Cardiac muscle cell (in vitro differentiated cells and primary cell): Measurements from ENCODE around the gene NEDD4L. TPM values are rescaled to one million over a fixed set of nuclear protein-coding genes. Genes with fewer than 3 reads are reported as not detected.
"Not testable (repeated sequence)": the region's sequence is repeated elsewhere in the genome, so short reads cannot be mapped to it uniquely, and the experiment has no call there.

ENCODE experiments used
- DNase-seq, 2 donors: peaks; one replicate each; pipeline versions ENCODE4 v3.0.0 to v3.0.0-alpha.2; 2010 to 2017; ENCODE audit warnings: low read depth in 1 of 2, low spot score in 1 of 2
- H3K27ac ChIP-seq: fragments of 200-600 bp; sonication (generic); 2 replicates; pipeline ENCODE4 v1.5.1; 2016
- H3K27me3 ChIP-seq: fragments of 200-600 bp; sonication (generic); 2 replicates; pipeline ENCODE4 v1.6.0; 2016; ENCODE audit warnings: control low read depth
- H3K36me3 ChIP-seq: fragments of 200-600 bp; sonication (generic); 2 replicates; pipeline ENCODE4 v1.5.1; 2016; ENCODE audit warnings: control low read depth
- H3K4me1 ChIP-seq: fragments of 200-600 bp; sonication (generic); 2 replicates; pipeline ENCODE4 v1.8.1; 2017; ENCODE audit warnings: low read depth, mild to moderate bottlenecking, mixed run types
- H3K4me3 ChIP-seq: fragments of 200-600 bp; sonication (generic); 2 replicates; pipeline ENCODE4 v1.5.1; 2016; ENCODE audit warnings: mild to moderate bottlenecking
- H3K9me3 ChIP-seq: fragments of 200-600 bp; sonication (generic); 2 replicates; pipeline ENCODE4 v1.5.1; 2017; ENCODE audit warnings: low read depth, mild to moderate bottlenecking, control low read depth
- polyA plus RNA-seq: library from polyadenylated mRNA; unstranded; fragments of >200 nt; fragmentation: Nextera tagmentation; extraction: Ambion mirVana; gene quantifications from 2 replicates; pipeline ENCODE4 v1.2.1, GENCODE V29; 2016
- total RNA-seq: library from RNA; depleted of rRNA; stranded (reverse); fragments of >200 nt; gene quantifications from 2 replicates; pipeline ENCODE4 v1.2.3, GENCODE V29; 2016
- TF ChIP-seq, protein P1 (sequence below): IDR thresholded peaks from 2 replicates; pipeline ENCODE4 v1.5.1; 2012; ENCODE audit warnings: low read depth, mild to moderate bottlenecking, low read length

NEDD4L gene
- total and polyA plus RNA-seq, 2 experiments from 2014 or later = 30.8 to 40.5 TPM

DNA sequence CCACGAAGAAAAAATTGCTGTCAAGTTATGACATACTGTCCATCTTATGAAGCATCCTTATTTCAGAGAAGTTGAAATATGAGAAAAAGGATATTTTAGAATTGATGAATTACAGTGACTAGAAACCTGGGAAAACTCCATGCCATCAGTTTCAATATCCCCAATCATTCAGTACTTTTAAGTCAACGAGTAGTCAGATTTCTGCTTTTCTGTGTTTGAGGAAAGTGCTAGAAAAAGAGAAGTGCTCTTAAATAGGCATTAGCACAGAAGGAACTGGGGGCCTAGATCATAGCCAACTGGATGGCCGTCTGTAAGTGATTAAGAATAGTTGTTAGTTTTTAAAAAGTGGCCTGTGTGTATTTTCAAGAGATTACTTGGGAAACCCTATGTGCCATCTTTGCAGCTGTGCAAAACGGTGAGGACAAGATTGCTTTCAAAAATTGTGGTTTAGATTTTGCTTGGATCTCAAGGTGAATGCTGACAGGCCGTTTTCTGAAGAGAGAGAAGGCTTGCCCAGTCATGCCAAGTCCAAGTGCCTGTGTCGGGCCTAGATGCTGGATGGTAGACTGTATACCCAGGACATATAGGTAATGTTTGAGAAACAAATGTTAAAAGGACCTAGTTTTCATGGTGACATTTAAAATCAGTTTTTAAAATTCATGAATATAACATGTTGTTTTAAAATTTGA lies 5.1 kb downstream of the NEDD4L start:
- no peak for DNase-seq
- H3K9me3 ChIP-seq = no peaks in the 10 kb centered on the region
- H3K4me3 ChIP-seq = no peak overlapping the region
- TF ChIP-seq, protein P1, sequence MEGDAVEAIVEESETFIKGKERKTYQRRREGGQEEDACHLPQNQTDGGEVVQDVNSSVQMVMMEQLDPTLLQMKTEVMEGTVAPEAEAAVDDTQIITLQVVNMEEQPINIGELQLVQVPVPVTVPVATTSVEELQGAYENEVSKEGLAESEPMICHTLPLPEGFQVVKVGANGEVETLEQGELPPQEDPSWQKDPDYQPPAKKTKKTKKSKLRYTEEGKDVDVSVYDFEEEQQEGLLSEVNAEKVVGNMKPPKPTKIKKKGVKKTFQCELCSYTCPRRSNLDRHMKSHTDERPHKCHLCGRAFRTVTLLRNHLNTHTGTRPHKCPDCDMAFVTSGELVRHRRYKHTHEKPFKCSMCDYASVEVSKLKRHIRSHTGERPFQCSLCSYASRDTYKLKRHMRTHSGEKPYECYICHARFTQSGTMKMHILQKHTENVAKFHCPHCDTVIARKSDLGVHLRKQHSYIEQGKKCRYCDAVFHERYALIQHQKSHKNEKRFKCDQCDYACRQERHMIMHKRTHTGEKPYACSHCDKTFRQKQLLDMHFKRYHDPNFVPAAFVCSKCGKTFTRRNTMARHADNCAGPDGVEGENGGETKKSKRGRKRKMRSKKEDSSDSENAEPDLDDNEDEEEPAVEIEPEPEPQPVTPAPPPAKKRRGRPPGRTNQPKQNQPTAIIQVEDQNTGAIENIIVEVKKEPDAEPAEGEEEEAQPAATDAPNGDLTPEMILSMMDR = no peak
- no peaks in the 10 kb centered on the region for H3K36me3 ChIP-seq
- H3K27me3 ChIP-seq = no peaks in the 10 kb centered on the region
- peaks cover 13% of the 10 kb centered on the region for H3K4me1 ChIP-seq
- H3K27ac ChIP-seq = no peak overlapping the region

DNA sequence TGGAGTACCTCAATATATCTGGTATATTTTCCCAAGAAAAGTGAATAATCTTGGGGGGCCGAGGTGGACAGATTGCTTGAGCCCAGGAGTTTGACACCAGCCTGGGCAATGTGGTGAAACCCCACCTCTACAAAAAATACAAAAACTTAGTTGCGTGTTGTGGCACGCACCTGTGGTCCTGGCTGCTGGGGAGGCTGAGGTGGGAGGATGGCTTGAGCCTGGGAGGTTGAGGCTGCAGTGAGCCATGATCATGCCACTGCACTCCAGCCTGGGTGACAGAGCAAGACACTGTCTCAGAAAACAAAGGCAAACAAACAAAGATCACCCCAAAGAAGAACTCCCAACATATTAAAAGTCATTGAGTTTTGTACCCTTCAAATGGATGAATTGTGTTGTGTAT lies 6.9 kb downstream of the NEDD4L start:
- H3K27ac ChIP-seq, H3K9me3 ChIP-seq, H3K36me3 ChIP-seq, DNase-seq, H3K4me3 ChIP-seq, H3K27me3 ChIP-seq: not testable (repeated sequence)
- H3K4me1 ChIP-seq = peaks cover 13% of the 10 kb centered on the region

DNA sequence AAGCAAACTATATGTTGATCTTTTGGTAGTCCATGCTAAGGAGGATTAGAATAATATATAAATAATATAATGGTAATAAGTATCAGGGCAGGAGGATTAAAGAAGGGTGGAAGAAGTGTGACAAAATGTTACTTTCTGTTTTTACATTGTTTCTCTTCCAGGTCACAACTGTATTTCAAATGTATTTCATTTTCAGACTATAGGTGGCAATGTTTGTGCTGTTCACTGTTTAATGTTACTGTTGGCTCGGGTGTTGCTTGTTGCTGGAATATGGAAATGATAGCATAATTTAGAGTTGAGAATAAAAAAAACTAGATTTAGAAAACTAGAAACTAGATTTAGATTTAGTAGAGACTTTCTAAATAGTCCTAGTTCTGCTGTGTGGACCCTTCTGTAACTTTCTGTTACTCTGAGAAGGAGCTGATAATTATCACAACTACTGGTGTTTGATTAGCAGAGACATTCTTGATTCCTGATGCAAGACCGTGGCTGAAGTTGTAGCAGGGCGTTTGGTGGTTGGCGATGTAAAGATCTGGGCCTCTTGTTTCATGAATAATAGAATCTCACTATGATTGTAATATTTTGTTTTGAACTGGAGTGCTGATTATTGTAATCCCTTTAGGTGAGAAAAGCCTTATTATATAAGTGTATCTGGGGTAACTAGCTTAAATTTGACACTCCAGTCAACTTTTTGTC lies 7.9 kb downstream of the NEDD4L start:
- no peaks in the 10 kb centered on the region for H3K36me3 ChIP-seq
- no peaks in the 10 kb centered on the region for H3K9me3 ChIP-seq
- H3K4me3 ChIP-seq = no peak overlapping the region
- DNase-seq = peak in 1 of 2 donors; percentile 53
- H3K4me1 ChIP-seq = peaks cover 8% of the 10 kb centered on the region
- H3K27ac ChIP-seq = no peak overlapping the region
- H3K27me3 ChIP-seq = no peaks in the 10 kb centered on the region
- TF ChIP-seq, protein P1 = peak; percentile 49

DNA sequence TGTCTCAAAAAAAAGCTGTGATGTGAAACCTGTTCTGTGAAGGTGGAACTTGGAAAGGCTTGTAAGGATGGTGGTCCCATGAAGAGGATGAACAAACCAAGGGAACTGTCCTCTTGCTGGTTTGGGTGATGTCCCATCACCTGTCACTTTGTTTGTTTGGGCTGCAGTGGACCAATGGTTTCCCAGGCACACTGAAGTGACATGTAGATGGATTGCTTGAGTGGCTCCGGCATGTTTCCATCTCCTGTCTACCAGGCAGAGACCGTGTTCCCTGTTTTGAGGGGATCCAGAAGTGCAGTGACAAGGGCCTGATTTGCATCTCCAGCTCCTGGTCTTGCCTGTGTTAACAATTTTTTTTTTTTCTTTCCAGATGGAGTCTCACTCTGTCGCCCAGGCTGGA lies 8.9 kb downstream of the NEDD4L start:
- TF ChIP-seq, protein P1 = no peak
- H3K9me3 ChIP-seq = no peaks in the 10 kb centered on the region
- no peak overlapping the region for H3K4me3 ChIP-seq
- DNase-seq = no peak
- peaks cover 4% of the 10 kb centered on the region for H3K4me1 ChIP-seq
- H3K36me3 ChIP-seq = no peaks in the 10 kb centered on the region
- no peaks in the 10 kb centered on the region for H3K27me3 ChIP-seq
- H3K27ac ChIP-seq = no peak overlapping the region

DNA sequence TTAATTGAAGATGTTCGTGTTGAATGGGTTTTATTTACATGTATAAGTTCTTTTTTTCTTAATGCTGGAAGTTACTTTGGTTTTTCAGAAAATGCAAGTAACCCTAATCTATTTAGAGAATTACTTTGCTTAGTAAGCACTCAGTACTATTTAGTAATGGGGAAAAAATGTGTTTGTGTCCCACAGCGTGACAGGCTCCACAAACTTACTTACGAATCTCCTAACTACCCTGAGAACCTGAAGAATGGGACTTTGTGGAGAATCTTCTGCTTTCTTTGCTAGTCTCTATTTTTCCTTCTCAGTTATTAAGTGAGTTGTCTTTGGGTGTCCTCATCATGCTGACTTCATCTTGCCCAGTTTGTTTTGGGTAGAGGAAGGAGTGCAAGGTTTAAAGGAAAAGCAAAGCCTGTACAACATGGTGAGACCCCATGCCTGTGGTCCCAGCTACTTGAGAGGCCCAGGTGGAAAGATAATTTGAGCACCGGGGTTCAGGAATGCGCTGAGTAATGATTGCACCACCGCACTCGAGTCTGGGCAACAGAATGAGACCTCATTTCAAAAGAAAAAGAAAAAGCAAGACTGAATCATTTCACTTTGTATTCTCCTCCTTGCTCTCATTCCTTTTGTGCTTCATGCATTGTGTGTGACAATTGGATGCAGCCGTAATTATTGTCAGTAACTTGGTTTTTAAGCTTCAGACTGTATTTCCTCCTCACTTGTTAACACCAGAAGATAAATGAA lies 10.2 kb downstream of the NEDD4L start:
- H3K27me3 ChIP-seq = no peaks in the 10 kb centered on the region
- H3K27ac ChIP-seq = no peak overlapping the region
- peak in 1 of 2 donors; percentile 38 for DNase-seq
- H3K4me3 ChIP-seq = no peak overlapping the region
- H3K36me3 ChIP-seq = no peaks in the 10 kb centered on the region
- TF ChIP-seq, protein P1 = no peak
- no peaks in the 10 kb centered on the region for H3K9me3 ChIP-seq
- H3K4me1 ChIP-seq = peaks cover 4% of the 10 kb centered on the region
